Measurements from ENCODE around the gene FABP1. TPM values are rescaled to one million over a fixed set of nuclear protein-coding genes. Genes with fewer than 3 reads are reported as not detected.
A peak's percentile ranks its signal among the peaks of the same experiment; 100 is the strongest.

Gene FABP1
- polyA plus RNA-seq, 1 donor: 881 TPM

DNA sequence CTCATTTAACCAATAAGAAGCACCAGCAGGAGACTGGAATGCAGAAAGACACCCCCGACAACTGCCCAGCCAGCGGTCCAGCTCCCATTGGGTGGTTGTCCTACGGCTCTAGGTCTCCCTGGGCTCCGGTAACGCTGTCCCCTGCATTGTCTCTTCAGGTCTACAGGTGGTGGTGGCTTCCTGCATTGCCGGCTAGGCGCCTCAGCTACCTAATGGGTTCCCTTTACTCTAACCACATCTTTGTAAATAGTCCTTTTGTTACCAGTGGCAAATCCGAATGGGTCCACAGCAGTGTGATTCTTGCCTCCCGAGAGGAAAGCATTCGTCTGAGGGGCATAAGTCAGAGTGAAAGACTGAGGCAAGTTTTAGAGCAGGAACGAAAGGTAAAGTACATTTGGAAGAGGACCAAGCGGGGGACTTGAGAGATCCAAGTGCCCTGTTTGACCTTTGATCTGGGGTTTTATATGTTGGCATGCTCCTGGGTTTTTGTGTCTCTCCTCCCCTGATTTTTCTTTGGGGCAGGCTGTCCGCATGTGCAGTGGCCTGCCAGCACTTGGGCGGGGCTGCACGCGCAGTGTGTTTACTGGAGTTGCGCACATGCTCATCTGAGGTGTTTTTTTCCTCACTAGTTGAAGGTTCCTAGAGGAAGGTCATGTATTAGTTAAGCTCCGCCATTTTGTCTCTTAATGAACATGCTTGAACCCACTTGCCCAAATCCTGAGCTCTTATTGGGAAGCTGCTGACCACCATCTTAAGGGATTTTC lies 11.0 kb downstream of the FABP1 start:
- WGBS (ENCODE audit: insufficient coverage, low lambda C conversion rate): 95% methylated on average over 3 of the region's 18 CpGs
- Histone ChIP-seq H3K36me3 (ENCODE audit: control insufficient read depth, insufficient read depth, low read length) (no peaks in the 10 kb centered on the region), H3K27me3 (ENCODE audit: control insufficient read depth, insufficient read depth, low read length) (no peaks in the 10 kb centered on the region), H3K4me3 (ENCODE audit: low read length) (no peak overlapping the region), H3K4me1 (ENCODE audit: control insufficient read depth, insufficient read depth, low read length) (no peaks in the 10 kb centered on the region), H3K9me3 (ENCODE audit: control insufficient read depth, low read depth, low read length) (no peaks in the 10 kb centered on the region), H3K27ac (ENCODE audit: low read length) (no peak overlapping the region)
- DNase-seq: no peak

DNA sequence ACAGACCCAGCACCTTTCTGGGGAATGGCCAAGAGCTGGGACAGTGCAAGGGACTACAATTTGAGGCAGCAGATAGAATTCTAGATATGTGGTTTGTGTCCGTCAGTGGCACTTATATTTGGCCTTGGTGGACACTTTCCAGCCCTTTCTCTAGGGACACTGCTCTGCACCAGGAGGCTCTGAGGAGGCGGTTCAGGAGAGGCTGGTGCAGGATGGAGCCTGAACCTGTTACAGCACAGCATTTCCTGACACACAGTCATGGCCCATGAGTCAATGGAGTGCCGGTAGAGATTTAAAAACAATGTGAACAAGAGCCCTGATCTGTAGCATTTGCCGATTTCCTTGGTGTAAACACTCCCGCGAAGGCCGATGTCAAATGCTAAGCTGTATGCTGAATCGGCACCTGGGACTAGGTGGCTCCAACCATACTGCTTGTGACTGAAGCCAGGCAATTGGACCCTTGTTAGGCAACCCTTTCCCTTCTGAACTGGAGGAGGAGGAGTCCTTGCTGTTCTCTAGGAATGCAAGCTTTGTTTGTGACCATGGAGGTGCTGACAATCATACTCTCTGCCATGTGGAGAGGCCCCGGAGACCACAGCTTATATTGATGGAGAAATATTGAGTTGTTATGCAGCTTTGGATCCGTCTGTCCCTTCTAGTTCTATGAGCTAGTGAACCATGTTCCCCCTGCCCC lies 11.9 kb downstream of the FABP1 start:
- no CpG with 5 or more reads among the region's 10 CpGs for WGBS (ENCODE audit: insufficient coverage, low lambda C conversion rate)
- no peaks in the 10 kb centered on the region for H3K4me1 ChIP-seq (ENCODE audit: control insufficient read depth, insufficient read depth, low read length)
- no peak overlapping the region for H3K4me3 ChIP-seq (ENCODE audit: low read length)
- DNase-seq: no peak
- H3K36me3 ChIP-seq (ENCODE audit: control insufficient read depth, insufficient read depth, low read length): no peaks in the 10 kb centered on the region
- no peaks in the 10 kb centered on the region for H3K27me3 ChIP-seq (ENCODE audit: control insufficient read depth, insufficient read depth, low read length)
- no peaks in the 10 kb centered on the region for H3K9me3 ChIP-seq (ENCODE audit: control insufficient read depth, low read depth, low read length)
- H3K27ac ChIP-seq (ENCODE audit: low read length): no peak overlapping the region

GRCh38 chr2:88114889-88115288 lies 13.0 kb downstream of the FABP1 start:
- no peaks in the 10 kb centered on the region for H3K9me3 ChIP-seq (ENCODE audit: control insufficient read depth, low read depth, low read length)
- no peak overlapping the region for H3K27ac ChIP-seq (ENCODE audit: low read length)
- no peaks in the 10 kb centered on the region for H3K36me3 ChIP-seq (ENCODE audit: control insufficient read depth, insufficient read depth, low read length)
- no peak overlapping the region for H3K4me3 ChIP-seq (ENCODE audit: low read length)
- WGBS (ENCODE audit: insufficient coverage, low lambda C conversion rate): no CpG with 5 or more reads among the region's 5 CpGs
- H3K27me3 ChIP-seq (ENCODE audit: control insufficient read depth, insufficient read depth, low read length): no peaks in the 10 kb centered on the region
- no peaks in the 10 kb centered on the region for H3K4me1 ChIP-seq (ENCODE audit: control insufficient read depth, insufficient read depth, low read length)
- peak in 1 of 2 donors; percentile 39 for DNase-seq

DNA sequence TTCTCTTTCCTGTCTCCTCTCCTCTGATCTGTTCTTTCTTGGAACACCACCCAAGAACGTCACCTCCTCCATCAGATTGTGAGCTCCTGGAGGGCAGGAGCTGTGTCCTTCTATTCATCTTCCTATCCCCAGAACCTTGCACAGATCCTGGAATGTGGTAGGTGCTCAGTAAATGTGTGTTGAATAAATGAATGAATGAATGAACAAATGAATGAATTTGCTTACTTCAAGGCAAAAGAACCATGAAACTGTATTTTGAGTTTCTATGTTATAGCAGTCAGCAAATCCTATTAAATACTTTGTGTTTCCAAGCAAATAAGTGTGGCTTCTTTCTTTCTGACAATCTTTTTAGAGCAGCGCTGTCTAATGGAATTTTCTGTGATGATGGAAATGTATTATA lies 14.8 kb downstream of the FABP1 start:
- no peak overlapping the region for H3K27ac ChIP-seq (ENCODE audit: low read length)
- no peak for DNase-seq
- no CpG with 5 or more reads among the region's 2 CpGs for WGBS (ENCODE audit: insufficient coverage, low lambda C conversion rate)

DNA sequence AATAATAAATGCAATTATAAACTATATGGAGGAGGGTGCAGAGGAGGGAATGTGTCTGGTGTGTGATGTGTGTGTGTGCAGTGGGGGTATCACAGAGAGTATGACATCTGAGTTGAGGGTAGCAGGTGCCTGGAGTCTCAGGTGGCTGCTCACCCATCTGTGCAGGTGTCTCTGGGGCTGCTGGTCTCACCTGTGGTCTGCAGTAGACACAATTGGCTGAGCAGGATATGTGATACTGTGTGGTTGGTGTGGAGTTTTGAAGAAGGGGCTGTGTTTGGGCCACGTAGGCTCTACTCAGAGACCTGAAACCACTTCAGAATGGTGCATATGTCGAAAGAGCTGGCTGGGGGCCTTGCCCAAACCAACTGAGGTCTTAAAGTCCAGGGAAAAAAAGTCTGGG lies 17.0 kb downstream of the FABP1 start:
- Histone ChIP-seq H3K4me3 (ENCODE audit: low read length) (no peak overlapping the region), H3K27ac (ENCODE audit: low read length) (no peak overlapping the region), H3K36me3 (ENCODE audit: control insufficient read depth, insufficient read depth, low read length) (no peaks in the 10 kb centered on the region), H3K27me3 (ENCODE audit: control insufficient read depth, insufficient read depth, low read length) (no peaks in the 10 kb centered on the region), H3K4me1 (ENCODE audit: control insufficient read depth, insufficient read depth, low read length) (no peaks in the 10 kb centered on the region), H3K9me3 (ENCODE audit: control insufficient read depth, low read depth, low read length) (no peaks in the 10 kb centered on the region)
- WGBS (ENCODE audit: insufficient coverage, low lambda C conversion rate): no CpG with 5 or more reads among the region's 2 CpGs
- DNase-seq: no peak

More for the DNA sequence above, 14.8 kb downstream of the FABP1 start:
- H3K4me3 ChIP-seq (ENCODE audit: low read length): no peak overlapping the region
- no peaks in the 10 kb centered on the region for H3K4me1 ChIP-seq (ENCODE audit: control insufficient read depth, insufficient read depth, low read length)
- H3K9me3 ChIP-seq (ENCODE audit: control insufficient read depth, low read depth, low read length): no peaks in the 10 kb centered on the region
- H3K36me3 ChIP-seq (ENCODE audit: control insufficient read depth, insufficient read depth, low read length): no peaks in the 10 kb centered on the region
- no peaks in the 10 kb centered on the region for H3K27me3 ChIP-seq (ENCODE audit: control insufficient read depth, insufficient read depth, low read length)

GRCh38 chr2:88108796-88109195 lies 19.1 kb downstream of the FABP1 start:
- Histone ChIP-seq H3K27me3 (ENCODE audit: control insufficient read depth, insufficient read depth, low read length) (no peaks in the 10 kb centered on the region), H3K9me3 (ENCODE audit: control insufficient read depth, low read depth, low read length) (no peaks in the 10 kb centered on the region), H3K4me3 (ENCODE audit: low read length) (no peak overlapping the region), H3K36me3 (ENCODE audit: control insufficient read depth, insufficient read depth, low read length) (no peaks in the 10 kb centered on the region), H3K27ac (ENCODE audit: low read length) (no peak overlapping the region), H3K4me1 (ENCODE audit: control insufficient read depth, insufficient read depth, low read length) (no peaks in the 10 kb centered on the region)
- no peak for DNase-seq
- WGBS (ENCODE audit: insufficient coverage, low lambda C conversion rate): no CpG with 5 or more reads among the region's 4 CpGs

GRCh38 chr2:88100489-88100858 lies 27.4 kb downstream of the FABP1 start:
- no peak overlapping the region for H3K27ac ChIP-seq (ENCODE audit: low read length)
- H3K27me3 ChIP-seq (ENCODE audit: control insufficient read depth, insufficient read depth, low read length): no peaks in the 10 kb centered on the region
- H3K9me3 ChIP-seq (ENCODE audit: control insufficient read depth, low read depth, low read length): no peaks in the 10 kb centered on the region
- no CpG with 5 or more reads among the region's 3 CpGs for WGBS (ENCODE audit: insufficient coverage, low lambda C conversion rate)
- no peaks in the 10 kb centered on the region for H3K36me3 ChIP-seq (ENCODE audit: control insufficient read depth, insufficient read depth, low read length)
- no peak for DNase-seq
- no peaks in the 10 kb centered on the region for H3K4me1 ChIP-seq (ENCODE audit: control insufficient read depth, insufficient read depth, low read length)
- no peak overlapping the region for H3K4me3 ChIP-seq (ENCODE audit: low read length)

DNA sequence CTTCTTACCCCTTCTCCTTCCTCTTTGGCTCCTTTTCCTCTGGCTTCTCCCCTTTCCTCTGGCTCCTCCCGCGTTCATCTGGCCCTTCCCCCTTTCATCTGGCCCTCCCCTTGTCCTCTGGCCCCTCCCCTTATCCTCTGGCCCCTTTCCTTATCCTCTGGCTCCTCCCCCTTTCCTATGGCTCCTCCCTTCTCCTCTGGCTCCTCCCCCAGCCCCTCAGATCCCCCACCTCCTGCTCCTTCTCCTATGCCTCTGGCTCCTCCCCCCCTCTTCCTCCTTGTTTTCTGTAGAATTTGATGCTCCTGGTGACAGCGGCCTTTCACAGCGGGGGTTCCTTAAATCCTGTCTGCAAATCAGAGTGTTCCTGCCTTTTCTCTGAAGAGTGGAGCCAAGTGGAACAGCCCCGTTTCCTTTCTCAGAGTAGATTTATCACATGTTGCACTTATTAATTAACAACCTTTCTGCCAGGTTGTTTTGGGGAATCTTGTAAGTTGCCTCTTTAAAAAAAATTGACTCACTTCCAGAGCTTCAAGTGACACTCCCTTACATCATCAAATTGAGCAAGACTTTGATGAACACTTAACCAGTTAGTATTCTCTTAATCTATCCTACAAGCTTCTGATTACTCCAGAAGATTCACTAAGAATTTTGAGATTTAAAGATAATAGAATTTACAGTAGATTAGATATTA lies 27.9 kb downstream of the FABP1 start:
- H3K27ac ChIP-seq (ENCODE audit: low read length): no peak overlapping the region
- 40% methylated on average over 1 of the region's 5 CpGs for WGBS (ENCODE audit: insufficient coverage, low lambda C conversion rate)
- H3K27me3 ChIP-seq (ENCODE audit: control insufficient read depth, insufficient read depth, low read length): no peaks in the 10 kb centered on the region
- H3K36me3 ChIP-seq (ENCODE audit: control insufficient read depth, insufficient read depth, low read length): no peaks in the 10 kb centered on the region
- H3K4me3 ChIP-seq (ENCODE audit: low read length): no peak overlapping the region
- no peaks in the 10 kb centered on the region for H3K4me1 ChIP-seq (ENCODE audit: control insufficient read depth, insufficient read depth, low read length)
- DNase-seq: no peak
- H3K9me3 ChIP-seq (ENCODE audit: control insufficient read depth, low read depth, low read length): no peaks in the 10 kb centered on the region

DNA sequence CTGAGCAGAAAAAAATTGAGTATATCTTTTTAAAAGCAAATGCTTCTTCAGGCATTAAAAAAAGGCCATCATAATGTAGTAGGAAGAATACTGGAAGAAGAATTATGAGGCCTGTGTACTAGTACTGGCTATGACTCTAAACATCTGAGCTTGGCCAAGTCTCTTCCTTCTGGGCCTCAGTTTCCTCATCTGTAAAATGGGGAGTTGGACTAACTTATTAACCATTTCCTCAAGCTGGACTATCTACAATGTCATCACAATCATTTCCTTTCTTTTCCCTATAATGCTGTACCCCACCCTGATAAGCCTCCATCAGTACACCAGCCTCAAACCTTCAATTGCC lies 29.3 kb downstream of the FABP1 start:
- H3K9me3 ChIP-seq (ENCODE audit: control insufficient read depth, low read depth, low read length): no peaks in the 10 kb centered on the region
- DNase-seq: no peak
- H3K36me3 ChIP-seq (ENCODE audit: control insufficient read depth, insufficient read depth, low read length): no peaks in the 10 kb centered on the region
- H3K4me1 ChIP-seq (ENCODE audit: control insufficient read depth, insufficient read depth, low read length): no peaks in the 10 kb centered on the region
- no peaks in the 10 kb centered on the region for H3K27me3 ChIP-seq (ENCODE audit: control insufficient read depth, insufficient read depth, low read length)
- H3K4me3 ChIP-seq (ENCODE audit: low read length): no peak overlapping the region
- H3K27ac ChIP-seq (ENCODE audit: low read length): no peak overlapping the region

- Histone ChIP-seq H3K9me3 (ENCODE audit: control insufficient read depth, low read depth, low read length) (no peaks in the 10 kb centered on the region), H3K27ac (ENCODE audit: low read length) (no peak overlapping the region), H3K4me3 (ENCODE audit: low read length) (no peak overlapping the region), H3K4me1 (ENCODE audit: control insufficient read depth, insufficient read depth, low read length) (no peaks in the 10 kb centered on the region), H3K36me3 (ENCODE audit: control insufficient read depth, insufficient read depth, low read length) (no peaks in the 10 kb centered on the region), H3K27me3 (ENCODE audit: control insufficient read depth, insufficient read depth, low read length) (no peaks in the 10 kb centered on the region)
- WGBS (ENCODE audit: insufficient coverage, low lambda C conversion rate): 48% methylated on average over 2 of the region's 4 CpGs
- DNase-seq: no peak
Measured at GRCh38 chr2:88097891-88098557, 29.8 kb downstream of the FABP1 start.

Measured in large intestine (tissue), 3 donors.